HG03575 (cell line): ENCODE results near the gene SLC6A14.

Experiments used
- ATAC-seq: cut with Tn5 transposase; IDR thresholded peaks from one replicate; pipeline ENCODE4 v1.9.1; 2021; ENCODE audit not compliant: unreplicated experiment, insufficient number of reproducible peaks, low FRiP score; ENCODE audit errors: extremely low read depth

Gene SLC6A14, protein sequence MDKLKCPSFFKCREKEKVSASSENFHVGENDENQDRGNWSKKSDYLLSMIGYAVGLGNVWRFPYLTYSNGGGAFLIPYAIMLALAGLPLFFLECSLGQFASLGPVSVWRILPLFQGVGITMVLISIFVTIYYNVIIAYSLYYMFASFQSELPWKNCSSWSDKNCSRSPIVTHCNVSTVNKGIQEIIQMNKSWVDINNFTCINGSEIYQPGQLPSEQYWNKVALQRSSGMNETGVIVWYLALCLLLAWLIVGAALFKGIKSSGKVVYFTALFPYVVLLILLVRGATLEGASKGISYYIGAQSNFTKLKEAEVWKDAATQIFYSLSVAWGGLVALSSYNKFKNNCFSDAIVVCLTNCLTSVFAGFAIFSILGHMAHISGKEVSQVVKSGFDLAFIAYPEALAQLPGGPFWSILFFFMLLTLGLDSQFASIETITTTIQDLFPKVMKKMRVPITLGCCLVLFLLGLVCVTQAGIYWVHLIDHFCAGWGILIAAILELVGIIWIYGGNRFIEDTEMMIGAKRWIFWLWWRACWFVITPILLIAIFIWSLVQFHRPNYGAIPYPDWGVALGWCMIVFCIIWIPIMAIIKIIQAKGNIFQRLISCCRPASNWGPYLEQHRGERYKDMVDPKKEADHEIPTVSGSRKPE

GRCh38 chrX:116436358-116436816, at the start of gene SLC6A14:
SLC6A14 (plus strand) TSS chrX:116436606; CDS start chrX:116436710, 104 bp downstream.
- ATAC-seq: no peak

DNA sequence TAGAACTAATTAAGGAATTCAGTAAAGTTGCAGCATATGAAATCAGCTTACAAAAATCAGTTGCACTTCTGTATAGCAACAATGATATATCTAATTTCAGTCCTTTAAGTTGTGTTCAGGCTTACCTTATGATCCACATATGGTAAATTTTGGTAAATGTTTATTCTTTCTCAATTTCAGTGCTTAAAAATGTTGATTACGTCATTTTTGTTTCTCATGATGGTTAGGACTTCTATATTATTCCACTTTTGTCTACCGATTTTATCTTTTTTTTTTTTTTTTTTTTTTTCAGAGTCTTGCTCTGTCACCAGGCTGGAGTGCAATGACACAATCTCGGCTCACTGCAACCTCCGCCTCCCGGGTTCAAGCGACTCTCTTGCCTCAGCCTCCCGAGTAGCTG, 40.7 kb upstream of the SLC6A14 start:
- no peak for ATAC-seq

- ATAC-seq: no peak
These were observed 36.7 kb upstream of the SLC6A14 start for GRCh38 chrX:116399681-116400080.

GRCh38 chrX:116409219-116409618, 27.2 kb upstream of the SLC6A14 start:
- no peak for ATAC-seq

DNA sequence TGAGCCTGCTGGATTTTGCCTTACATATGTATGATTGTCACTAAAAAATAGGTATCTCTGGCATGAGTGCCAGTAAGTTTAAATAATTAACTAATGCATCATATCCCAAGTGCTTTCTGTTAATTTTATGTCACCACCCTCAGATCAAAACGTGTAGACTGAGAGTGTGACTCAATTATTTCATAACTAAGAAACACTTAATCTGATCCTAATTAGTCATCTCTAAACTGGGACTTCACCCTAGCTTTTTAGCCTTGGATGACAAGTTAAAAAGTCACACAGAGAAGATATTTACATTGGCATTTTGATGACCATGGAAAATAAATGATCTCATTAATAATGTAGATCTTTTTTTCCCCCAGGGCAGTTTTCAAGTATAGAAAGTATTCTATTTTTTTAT, 23.1 kb upstream of the SLC6A14 start:
- no peak for ATAC-seq

DNA sequence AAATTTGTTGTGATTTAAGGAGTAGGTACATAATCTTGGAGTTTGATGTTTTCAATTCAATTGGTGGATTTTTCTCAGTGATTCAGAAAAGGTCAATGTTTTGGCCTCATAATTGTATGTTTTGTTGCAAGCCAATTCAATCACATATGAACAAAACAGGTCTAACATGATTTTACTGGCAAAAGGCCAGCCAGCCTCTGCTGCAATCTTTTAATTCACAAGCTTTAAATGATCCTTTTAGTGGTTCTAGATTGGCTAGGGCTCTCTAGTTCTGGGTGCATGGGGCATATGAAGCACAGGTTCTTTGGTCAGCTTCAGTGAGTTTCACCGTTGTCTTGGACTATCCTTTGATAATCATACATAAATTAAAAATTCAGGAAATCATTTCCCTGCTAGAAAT, 19.2 kb upstream of the SLC6A14 start:
- no peak for ATAC-seq

GRCh38 chrX:116417968-116418367, 18.4 kb upstream of the SLC6A14 start:
- no peak for ATAC-seq

DNA sequence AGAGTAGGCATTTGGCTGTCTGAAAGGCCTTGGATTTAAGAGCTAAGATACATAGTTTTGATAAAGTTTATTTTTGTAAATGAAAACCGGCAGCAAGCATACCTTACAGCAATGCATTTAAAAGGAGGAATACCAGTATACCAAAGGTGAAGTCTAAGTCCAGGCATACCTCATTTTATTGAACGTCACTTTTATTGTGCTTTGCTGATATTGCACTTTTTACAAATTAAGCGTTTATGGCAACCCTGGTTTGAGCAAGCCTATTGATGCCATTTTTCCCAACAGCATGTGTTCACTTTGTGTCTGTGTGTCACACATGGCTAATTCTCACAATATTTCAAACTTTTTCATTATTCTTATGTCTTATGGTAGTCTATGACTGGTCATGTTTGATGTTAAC, 8.4 kb upstream of the SLC6A14 start:
- no peak for ATAC-seq

- ATAC-seq: no peak
These were observed 809 bp upstream of the SLC6A14 start for GRCh38 chrX:116435597-116435996.

DNA sequence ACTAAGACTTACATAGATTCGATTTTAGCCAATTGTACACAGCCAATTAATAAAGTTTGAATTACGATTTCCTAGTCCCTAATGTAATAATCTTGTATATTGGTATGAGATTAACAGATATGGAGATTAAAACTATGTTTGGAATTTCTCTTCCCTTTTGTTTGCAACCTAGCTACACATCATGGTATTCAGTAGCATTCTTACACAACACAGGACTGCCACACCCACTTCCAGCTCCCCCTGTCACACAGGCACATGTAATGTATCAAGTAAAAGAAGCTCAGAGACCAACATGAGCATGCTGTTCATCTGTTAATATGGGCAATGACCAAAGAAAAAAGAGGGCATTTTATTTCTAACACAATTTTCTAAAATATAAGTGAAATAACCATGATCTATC, 12.8 kb downstream of the SLC6A14 start:
- ATAC-seq: no peak

- ATAC-seq: no peak
These were observed 26.4 kb downstream of the SLC6A14 start, which contains the start of gene CT83 for GRCh38 chrX:116462822-116463221. CT83 (minus strand) TSS chrX:116462976; CDS start chrX:116462856, 120 bp downstream.

DNA sequence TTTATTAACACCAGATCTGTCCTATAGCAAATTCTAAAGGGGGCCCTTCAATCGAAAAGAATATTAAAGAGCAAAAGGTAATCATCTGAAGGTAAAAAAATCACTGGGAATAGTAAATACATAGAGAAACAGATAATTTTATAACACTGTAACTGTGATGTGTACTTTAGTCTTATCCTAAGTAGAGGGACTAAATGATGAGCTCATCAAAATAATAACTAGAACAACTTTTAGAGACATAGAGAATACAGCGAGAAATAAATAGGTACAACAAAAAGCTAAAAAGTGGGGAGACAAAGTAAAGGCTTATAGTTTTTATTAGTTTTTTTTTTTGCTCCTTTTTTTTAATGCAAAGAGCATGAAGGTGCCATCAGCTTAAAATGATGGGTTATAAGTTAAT, 43.7 kb downstream of the SLC6A14 start:
- ATAC-seq: no peak

DNA sequence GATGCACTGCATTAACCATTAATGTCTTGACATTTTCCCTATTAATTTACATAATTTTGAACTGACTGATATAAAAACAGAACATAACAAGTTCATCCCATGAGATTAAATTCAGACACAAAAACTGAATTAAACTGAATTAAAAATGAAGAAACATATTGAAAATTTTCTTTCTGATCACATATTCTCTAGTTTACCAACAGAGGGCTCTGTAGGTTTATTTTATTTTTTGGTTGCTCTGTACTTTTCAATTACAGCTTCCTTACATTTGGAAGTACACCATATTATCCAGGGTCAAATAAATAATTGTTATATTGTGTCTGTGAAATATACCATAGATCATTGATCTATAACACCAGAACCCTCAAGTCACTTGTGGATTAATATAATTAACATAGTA, 53.7 kb downstream of the SLC6A14 start:
- no peak for ATAC-seq

GRCh38 chrX:116493271-116493670, 56.9 kb downstream of the SLC6A14 start:
- ATAC-seq: no peak

- ATAC-seq: no peak
These were observed 63.4 kb downstream of the SLC6A14 start for GRCh38 chrX:116499780-116500179.
